PC-9 (cell line): Measurements from ENCODE around the gene PRKCB. TPM values are rescaled to one million over a fixed set of nuclear protein-coding genes. Genes with fewer than 3 reads are reported as not detected.

Experiments used
- BruUV-seq: library from RNA; stranded (reverse); fragments of 400-500 nt; replicated peaks from 2 replicates; lab custom pipeline; 2021; lab: Mats Ljungman, UMichigan
- CTCF ChIA-PET: fragments of 300-600 bp; sonication (Branson Sonifier 250); formaldehyde crosslinking; loops from one replicate; lab custom pipeline; 2022; ENCODE audit warnings: antibody characterized with exemption; lab: Charles Lee
- POLR2A ChIA-PET: fragments of 300-600 bp; sonication (Branson Sonifier 250); formaldehyde crosslinking; loops from one replicate; lab custom pipeline; 2022; ENCODE audit warnings: antibody characterized with exemption; ENCODE audit not compliant: unreplicated experiment; lab: Charles Lee
- DNase-seq, 2 experiments: peaks; one replicate each; pipeline versions ENCODE4 v3.0.0 to v3.0.0-alpha.2; 2015 to 2022; ENCODE audit warnings: mixed read lengths in 1 of 2
- H2AFZ ChIP-seq: fragments of 200-600 bp; sonication (generic); 2 replicates; pipeline ENCODE4 v1.8.1; 2017; ENCODE audit warnings: antibody characterized with exemption
- H3F3A ChIP-seq: fragments of 200-600 bp; sonication (generic); 2 replicates; pipeline ENCODE4 v1.8.1; 2017; ENCODE audit warnings: antibody characterized with exemption, mild to moderate bottlenecking, low read depth; ENCODE audit not compliant: insufficient read depth
- H3K27ac ChIP-seq: fragments of 200-600 bp; sonication (generic); 2 replicates; pipeline ENCODE4 v1.6.1; 2016; ENCODE audit warnings: mixed run types
- H3K27me3 ChIP-seq: fragments of 200-600 bp; sonication (generic); 2 replicates; pipeline ENCODE4 v1.6.1; 2016; ENCODE audit warnings: low read depth, mixed run types; ENCODE audit not compliant: insufficient read depth
- H3K36me3 ChIP-seq: fragments of 200-600 bp; sonication (generic); 2 replicates; pipeline ENCODE4 v1.6.1; 2016; ENCODE audit warnings: low read depth, mixed run types
- H3K4me1 ChIP-seq: fragments of 200-600 bp; sonication (generic); replicated peaks from 2 replicates; pipeline ENCODE4 v1.6.1; 2016; ENCODE audit warnings: mixed run types; ENCODE audit not compliant: insufficient read depth
- H3K4me2 ChIP-seq: fragments of 200-600 bp; sonication (generic); 2 replicates; pipeline ENCODE4 v1.6.1; 2017; ENCODE audit warnings: mixed run types
- H3K4me3 ChIP-seq: fragments of 200-600 bp; sonication (generic); 2 replicates; pipeline ENCODE4 v1.6.1; 2016; ENCODE audit warnings: mixed run types
- H3K79me2 ChIP-seq: fragments of 200-600 bp; sonication (generic); 2 replicates; pipeline ENCODE4 v1.6.1; 2017; ENCODE audit warnings: low read depth, mixed run types
- H3K9me2 ChIP-seq: fragments of 200-600 bp; sonication (generic); 2 replicates; pipeline ENCODE4 v1.8.1; 2017; ENCODE audit warnings: mild to moderate bottlenecking; ENCODE audit not compliant: insufficient read depth
- H3K9me3 ChIP-seq: fragments of 200-600 bp; sonication (generic); 2 replicates; pipeline ENCODE4 v1.8.1; 2016; ENCODE audit warnings: low read depth; ENCODE audit not compliant: insufficient read depth
- H4K20me1 ChIP-seq: fragments of 200-600 bp; sonication (generic); 2 replicates; pipeline ENCODE4 v1.8.1; 2017; ENCODE audit not compliant: insufficient read depth
- EZH2 ChIP-seq: fragments of 200-600 bp; sonication (generic); IDR thresholded peaks from 2 replicates; pipeline ENCODE4 v1.8.0; 2017; ENCODE audit warnings: antibody characterized with exemption, low read depth
- intact Hi-C: fragments of 100-400 bp; cut with micrococcal nuclease; formaldehyde crosslinking; loops from one replicate; pipeline ENCODE4 v1.10.0; 2022; ENCODE audit not compliant: unreplicated experiment
- total RNA-seq: library from RNA; stranded (reverse); gene quantifications from 2 replicates; pipeline ENCODE4 v1.2.3, GENCODE V29; 2021
- TF ChIP-seq, protein P1 (sequence below): fragments of 200-600 bp; sonication (generic); conservative IDR thresholded peaks from 2 replicates; pipeline ENCODE4 v1.6.1; 2017; ENCODE audit warnings: mixed run types, antibody characterized with exemption, mild to moderate bottlenecking, moderate library complexity

Gene PRKCB
- total RNA-seq, 1 experiment from 2014 or later = not detected

DNA sequence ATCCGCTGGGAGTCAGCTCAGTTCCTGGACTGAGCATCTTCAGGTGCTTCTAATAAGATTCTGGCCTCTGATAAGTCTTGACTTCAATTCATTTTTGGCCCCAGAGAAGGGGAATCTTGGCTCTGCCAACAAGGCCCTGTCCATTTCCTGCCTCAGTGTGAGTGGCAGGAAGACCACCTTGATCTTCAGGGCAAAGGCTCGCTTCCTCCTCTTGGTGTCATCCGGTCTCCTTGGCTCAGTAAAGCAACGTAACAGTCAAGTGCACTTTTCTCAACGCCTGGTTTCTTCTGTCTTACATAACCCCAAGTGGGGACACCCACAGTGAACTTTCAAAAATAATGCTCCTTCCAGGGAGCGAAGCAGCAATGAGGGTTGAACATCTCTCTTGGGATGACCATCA, 169.8 kb downstream of the PRKCB start:
- no TSS peak for BruUV-seq
- H3K36me3 ChIP-seq = no peaks in the 10 kb centered on the region
- CTCF ChIA-PET = no interaction called here

DNA sequence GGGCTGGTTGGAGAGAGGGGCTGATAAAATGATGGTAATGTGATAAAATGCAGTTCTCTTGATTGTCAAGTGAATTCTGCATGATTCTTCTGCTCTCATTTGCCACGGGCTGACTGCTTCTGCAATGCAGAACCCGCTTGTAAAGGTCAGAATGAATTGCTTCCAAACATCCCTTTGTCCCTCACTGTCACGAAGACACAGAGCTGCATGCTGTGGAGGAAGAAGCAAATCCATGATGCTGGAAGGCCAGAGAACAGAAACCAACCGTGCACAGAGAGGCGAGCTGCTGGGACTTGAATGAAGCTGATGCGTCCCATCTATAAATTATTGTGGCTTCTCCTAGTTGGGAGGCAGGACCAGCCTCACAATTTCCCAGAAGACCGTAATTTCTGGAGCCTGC, 171.6 kb downstream of the PRKCB start:
- BruUV-seq = no TSS peak
- Histone ChIP-seq H3F3A (no peaks in the 10 kb centered on the region), H3K27ac (no peak overlapping the region), H3K9me2 (no peaks in the 10 kb centered on the region), H3K36me3 (no peaks in the 10 kb centered on the region), H3K4me2 (no peak overlapping the region), H3K4me3 (no peak overlapping the region), H3K4me1 (no peaks in the 10 kb centered on the region), H3K9me3 (no peaks in the 10 kb centered on the region), H3K27me3 (peaks cover 10% of the 10 kb centered on the region; the same call in 1 of the 2 replicates), H2AFZ (no peak overlapping the region), H3K79me2 (no peaks in the 10 kb centered on the region), H4K20me1 (no peaks in the 10 kb centered on the region)
- ChIA-PET POLR2A (no interaction called here), CTCF (no interaction called here)
- no peak for TF ChIP-seq EZH2
- TF ChIP-seq, protein P1, sequence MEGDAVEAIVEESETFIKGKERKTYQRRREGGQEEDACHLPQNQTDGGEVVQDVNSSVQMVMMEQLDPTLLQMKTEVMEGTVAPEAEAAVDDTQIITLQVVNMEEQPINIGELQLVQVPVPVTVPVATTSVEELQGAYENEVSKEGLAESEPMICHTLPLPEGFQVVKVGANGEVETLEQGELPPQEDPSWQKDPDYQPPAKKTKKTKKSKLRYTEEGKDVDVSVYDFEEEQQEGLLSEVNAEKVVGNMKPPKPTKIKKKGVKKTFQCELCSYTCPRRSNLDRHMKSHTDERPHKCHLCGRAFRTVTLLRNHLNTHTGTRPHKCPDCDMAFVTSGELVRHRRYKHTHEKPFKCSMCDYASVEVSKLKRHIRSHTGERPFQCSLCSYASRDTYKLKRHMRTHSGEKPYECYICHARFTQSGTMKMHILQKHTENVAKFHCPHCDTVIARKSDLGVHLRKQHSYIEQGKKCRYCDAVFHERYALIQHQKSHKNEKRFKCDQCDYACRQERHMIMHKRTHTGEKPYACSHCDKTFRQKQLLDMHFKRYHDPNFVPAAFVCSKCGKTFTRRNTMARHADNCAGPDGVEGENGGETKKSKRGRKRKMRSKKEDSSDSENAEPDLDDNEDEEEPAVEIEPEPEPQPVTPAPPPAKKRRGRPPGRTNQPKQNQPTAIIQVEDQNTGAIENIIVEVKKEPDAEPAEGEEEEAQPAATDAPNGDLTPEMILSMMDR = no peak
- DNase-seq = no peak
- intact Hi-C loops = no loop called here

More for the DNA sequence above, 169.8 kb downstream of the PRKCB start:
- H3K27me3 ChIP-seq = peaks cover 10% of the 10 kb centered on the region; the same call in 1 of the 2 replicates
- H3K4me2 ChIP-seq = no peak overlapping the region
- no peaks in the 10 kb centered on the region for H3F3A ChIP-seq
- intact Hi-C loops = no loop called here
- no peaks in the 10 kb centered on the region for H3K9me3 ChIP-seq
- H3K27ac ChIP-seq = no peak overlapping the region
- no peaks in the 10 kb centered on the region for H3K9me2 ChIP-seq
- POLR2A ChIA-PET = no interaction called here
- no peak overlapping the region for H3K4me3 ChIP-seq
- H4K20me1 ChIP-seq = no peaks in the 10 kb centered on the region
- H3K4me1 ChIP-seq = no peaks in the 10 kb centered on the region
- TF ChIP-seq, protein P1 = no peak
- TF ChIP-seq EZH2 = no peak
- no peak for DNase-seq
- no peaks in the 10 kb centered on the region for H3K79me2 ChIP-seq
- no peak overlapping the region for H2AFZ ChIP-seq

DNA sequence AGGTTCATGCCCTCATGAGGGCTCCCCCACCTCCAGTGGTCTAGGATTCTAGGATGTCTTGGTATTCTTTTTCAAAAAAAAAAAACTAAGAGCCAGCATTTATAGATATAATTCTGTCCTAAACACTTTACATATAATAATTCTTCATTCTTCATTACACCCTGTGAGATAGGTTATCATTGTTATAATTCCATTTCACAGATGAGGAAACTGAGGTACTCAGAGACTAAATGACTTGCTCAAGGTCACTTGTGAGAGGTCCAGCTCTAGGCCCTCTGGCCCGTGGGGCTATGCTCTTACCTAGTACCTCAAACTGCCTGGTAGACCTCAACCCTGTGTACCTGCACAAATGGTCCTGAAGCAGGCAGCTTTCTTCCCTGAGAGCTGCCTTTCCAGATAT, 172.2 kb downstream of the PRKCB start:
- POLR2A ChIA-PET = no interaction called here
- no peak overlapping the region for H3K4me2 ChIP-seq

More for the DNA sequence above, 172.2 kb downstream of the PRKCB start:
- Histone ChIP-seq H3K4me3 (no peak overlapping the region), H3K4me1 (no peaks in the 10 kb centered on the region), H3K36me3 (no peaks in the 10 kb centered on the region), H3K9me3 (no peaks in the 10 kb centered on the region), H3K9me2 (no peaks in the 10 kb centered on the region), H3K79me2 (no peaks in the 10 kb centered on the region), H3K27ac (no peak overlapping the region), H3K27me3 (peaks cover 9% of the 10 kb centered on the region; the same call in 1 of the 2 replicates), H2AFZ (no peak overlapping the region), H4K20me1 (no peaks in the 10 kb centered on the region), H3F3A (no peaks in the 10 kb centered on the region)
- TF ChIP-seq EZH2 = no peak
- TF ChIP-seq, protein P1 = no peak
- BruUV-seq = no TSS peak
- no peak for DNase-seq
- intact Hi-C loops = no loop called here
- CTCF ChIA-PET = no interaction called here
